Cardiac muscle cell (in vitro differentiated cells and primary cell): Measurements from ENCODE around the gene DAB1. TPM values are rescaled to one million over a fixed set of nuclear protein-coding genes. Genes with fewer than 3 reads are reported as not detected.

Experiments used
- DNase-seq, 2 donors: peaks; one replicate each; pipeline versions ENCODE4 v3.0.0 to v3.0.0-alpha.2; 2010 to 2017; ENCODE audit warnings: low read depth in 1 of 2, low spot score in 1 of 2
- H3K27ac ChIP-seq: fragments of 200-600 bp; sonication (generic); 2 replicates; pipeline ENCODE4 v1.5.1; 2016
- H3K27me3 ChIP-seq: fragments of 200-600 bp; sonication (generic); 2 replicates; pipeline ENCODE4 v1.6.0; 2016; ENCODE audit warnings: control low read depth
- H3K36me3 ChIP-seq: fragments of 200-600 bp; sonication (generic); 2 replicates; pipeline ENCODE4 v1.5.1; 2016; ENCODE audit warnings: control low read depth
- H3K4me1 ChIP-seq: fragments of 200-600 bp; sonication (generic); 2 replicates; pipeline ENCODE4 v1.8.1; 2017; ENCODE audit warnings: low read depth, mild to moderate bottlenecking, mixed run types
- H3K4me3 ChIP-seq: fragments of 200-600 bp; sonication (generic); 2 replicates; pipeline ENCODE4 v1.5.1; 2016; ENCODE audit warnings: mild to moderate bottlenecking
- H3K9me3 ChIP-seq: fragments of 200-600 bp; sonication (generic); 2 replicates; pipeline ENCODE4 v1.5.1; 2017; ENCODE audit warnings: low read depth, mild to moderate bottlenecking, control low read depth
- polyA plus RNA-seq: library from polyadenylated mRNA; unstranded; fragments of >200 nt; fragmentation: Nextera tagmentation; extraction: Ambion mirVana; gene quantifications from 2 replicates; pipeline ENCODE4 v1.2.1, GENCODE V29; 2016
- total RNA-seq: library from RNA; depleted of rRNA; stranded (reverse); fragments of >200 nt; gene quantifications from 2 replicates; pipeline ENCODE4 v1.2.3, GENCODE V29; 2016
- TF ChIP-seq, protein P1 (sequence below): IDR thresholded peaks from 2 replicates; pipeline ENCODE4 v1.5.1; 2012; ENCODE audit warnings: low read depth, mild to moderate bottlenecking, low read length

DAB1 gene
- total and polyA plus RNA-seq, 2 experiments from 2014 or later = 24.1 to 26.6 TPM

DNA sequence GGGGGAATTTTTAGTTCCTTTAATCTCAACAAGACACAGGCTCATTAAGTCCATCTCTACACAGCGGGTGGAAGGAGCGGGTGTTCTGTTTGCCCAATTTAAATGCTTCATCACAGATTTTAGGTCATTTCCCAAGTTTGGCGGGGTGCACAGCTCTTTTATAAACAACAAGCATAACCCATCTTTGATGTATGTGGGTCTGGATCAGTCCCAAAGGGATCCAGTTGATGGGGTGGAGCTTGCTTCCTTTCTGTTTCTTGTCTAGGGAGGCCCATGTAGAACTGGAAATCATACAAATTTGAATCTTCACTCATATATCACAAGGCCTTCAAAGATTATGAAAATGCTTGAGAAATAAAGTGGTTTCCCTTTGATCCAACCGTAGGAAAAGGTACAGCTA is 317.6 kb downstream of the DAB1 start:
- TF ChIP-seq, protein P1, sequence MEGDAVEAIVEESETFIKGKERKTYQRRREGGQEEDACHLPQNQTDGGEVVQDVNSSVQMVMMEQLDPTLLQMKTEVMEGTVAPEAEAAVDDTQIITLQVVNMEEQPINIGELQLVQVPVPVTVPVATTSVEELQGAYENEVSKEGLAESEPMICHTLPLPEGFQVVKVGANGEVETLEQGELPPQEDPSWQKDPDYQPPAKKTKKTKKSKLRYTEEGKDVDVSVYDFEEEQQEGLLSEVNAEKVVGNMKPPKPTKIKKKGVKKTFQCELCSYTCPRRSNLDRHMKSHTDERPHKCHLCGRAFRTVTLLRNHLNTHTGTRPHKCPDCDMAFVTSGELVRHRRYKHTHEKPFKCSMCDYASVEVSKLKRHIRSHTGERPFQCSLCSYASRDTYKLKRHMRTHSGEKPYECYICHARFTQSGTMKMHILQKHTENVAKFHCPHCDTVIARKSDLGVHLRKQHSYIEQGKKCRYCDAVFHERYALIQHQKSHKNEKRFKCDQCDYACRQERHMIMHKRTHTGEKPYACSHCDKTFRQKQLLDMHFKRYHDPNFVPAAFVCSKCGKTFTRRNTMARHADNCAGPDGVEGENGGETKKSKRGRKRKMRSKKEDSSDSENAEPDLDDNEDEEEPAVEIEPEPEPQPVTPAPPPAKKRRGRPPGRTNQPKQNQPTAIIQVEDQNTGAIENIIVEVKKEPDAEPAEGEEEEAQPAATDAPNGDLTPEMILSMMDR = no peak
- peaks cover 51% of the 10 kb centered on the region for H3K4me1 ChIP-seq
- no peaks in the 10 kb centered on the region for H3K36me3 ChIP-seq
- no peaks in the 10 kb centered on the region for H3K27me3 ChIP-seq
- H3K4me3 ChIP-seq = no peak overlapping the region
- no peak for DNase-seq
- H3K27ac ChIP-seq = peak overlapping the region; percentile 55
- H3K9me3 ChIP-seq = no peaks in the 10 kb centered on the region

DNA sequence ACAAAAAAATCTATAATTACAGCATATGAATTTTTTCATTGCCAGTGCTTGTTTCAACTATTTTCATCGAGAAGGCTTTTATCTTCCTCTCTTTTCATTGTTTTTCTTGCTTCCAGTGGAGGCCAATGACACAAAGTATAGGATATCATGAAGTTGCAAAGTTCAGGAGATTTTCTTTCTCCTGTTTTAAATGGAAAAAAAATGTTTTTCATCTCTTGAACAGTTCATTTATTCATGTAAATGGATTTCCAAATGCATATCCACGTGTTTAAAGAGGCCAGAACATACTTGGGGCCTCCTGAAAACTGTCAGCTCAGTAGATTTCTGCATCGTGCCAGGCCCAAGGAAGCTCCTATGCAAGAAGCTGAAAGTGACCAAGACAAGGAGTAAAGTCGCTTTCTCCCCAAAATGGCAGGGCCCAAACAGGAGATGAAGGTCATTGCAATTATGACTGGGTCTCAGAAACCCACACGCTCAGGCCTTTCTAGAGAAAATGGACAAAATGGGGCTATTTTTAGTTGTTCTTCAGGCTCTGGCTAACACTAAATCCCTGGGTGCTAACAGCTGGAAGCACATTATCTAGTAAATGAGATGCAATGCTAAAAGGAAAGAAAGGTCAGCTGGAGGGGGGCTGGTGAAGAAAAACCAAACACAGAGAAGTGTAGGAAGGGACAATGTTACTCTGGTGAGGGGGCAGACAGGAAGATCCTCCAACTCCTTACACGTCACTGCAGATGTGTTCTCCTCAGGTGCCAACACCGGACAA is 321.1 kb downstream of the DAB1 start:
- H3K27me3 ChIP-seq = no peaks in the 10 kb centered on the region
- peaks cover 40% of the 10 kb centered on the region for H3K4me1 ChIP-seq
- peak in 1 of 2 donors; percentile 55 for DNase-seq
- H3K36me3 ChIP-seq = no peaks in the 10 kb centered on the region
- no peaks in the 10 kb centered on the region for H3K9me3 ChIP-seq
- H3K27ac ChIP-seq = peak overlapping the region; percentile 91
- no peak overlapping the region for H3K4me3 ChIP-seq
- TF ChIP-seq, protein P1 = no peak

DNA sequence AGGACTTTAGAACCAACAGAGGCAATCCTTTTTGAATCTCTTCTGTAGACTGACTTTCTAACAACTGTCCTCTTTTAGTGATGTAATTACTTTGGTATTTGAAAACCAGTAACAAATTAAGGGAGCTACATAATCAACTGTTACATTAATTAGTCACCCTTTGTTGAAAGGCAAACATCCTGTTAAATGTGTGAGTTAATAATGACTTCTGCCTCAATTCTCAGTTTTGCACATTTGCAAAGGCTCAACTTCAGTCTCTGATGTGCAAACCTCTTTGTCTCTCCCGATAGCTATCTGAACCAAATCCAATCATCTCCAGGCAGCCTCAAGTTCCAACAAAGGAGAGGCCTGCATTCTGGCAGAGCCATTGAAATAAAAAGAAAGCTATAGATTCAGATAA is 322.7 kb downstream of the DAB1 start:
- Histone ChIP-seq H3K36me3 (no peaks in the 10 kb centered on the region), H3K27me3 (no peaks in the 10 kb centered on the region), H3K4me3 (no peak overlapping the region), H3K27ac (peak overlapping the region; percentile 91), H3K4me1 (peaks cover 40% of the 10 kb centered on the region), H3K9me3 (no peaks in the 10 kb centered on the region)
- DNase-seq = no peak
- TF ChIP-seq, protein P1 = no peak

DNA sequence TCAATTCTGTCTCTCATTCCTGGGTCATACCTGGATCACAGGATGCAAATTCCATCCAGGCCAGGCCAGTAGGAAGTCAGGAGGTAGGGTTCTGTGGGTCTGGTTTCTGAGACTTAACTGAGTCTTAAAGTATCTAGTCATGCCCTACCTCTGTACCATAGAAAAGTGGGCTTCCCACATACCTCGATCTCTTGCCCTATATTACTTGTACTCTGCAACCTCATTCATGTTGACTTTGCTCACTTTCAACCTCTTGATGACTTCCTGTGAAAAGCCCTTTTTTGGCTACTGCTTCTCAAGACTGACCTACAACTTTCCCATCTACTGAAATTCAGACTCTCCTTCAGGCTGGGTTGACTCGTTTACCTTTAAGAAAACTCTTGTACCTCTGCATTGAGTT is 329.1 kb downstream of the DAB1 start:
- no peaks in the 10 kb centered on the region for H3K36me3 ChIP-seq
- H3K27ac ChIP-seq = peak overlapping the region; percentile 93
- no peaks in the 10 kb centered on the region for H3K9me3 ChIP-seq
- DNase-seq = no peak
- H3K4me3 ChIP-seq = no peak overlapping the region
- peaks cover 40% of the 10 kb centered on the region for H3K4me1 ChIP-seq
- H3K27me3 ChIP-seq = no peaks in the 10 kb centered on the region
- TF ChIP-seq, protein P1 = no peak

DNA sequence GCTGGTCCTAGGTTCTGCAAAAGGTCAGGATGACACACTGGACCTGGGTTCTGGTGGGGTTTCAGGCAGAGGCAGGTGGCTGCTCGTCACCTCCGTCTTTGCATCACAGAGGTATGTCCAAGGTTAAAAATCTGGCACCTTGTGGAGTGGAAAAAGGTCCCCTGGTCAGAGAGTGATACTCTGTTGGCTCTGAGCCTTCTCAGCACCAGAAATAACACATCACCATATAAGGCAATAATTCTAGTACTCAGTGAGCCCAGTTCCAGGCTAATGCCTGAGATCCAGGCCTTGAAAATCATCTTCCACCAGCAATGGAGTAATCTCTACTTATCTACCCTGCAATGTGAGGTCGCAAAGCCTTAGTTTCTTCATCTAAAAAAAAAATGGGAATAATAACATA is 330.7 kb downstream of the DAB1 start:
- Histone ChIP-seq H3K27ac (peak overlapping the region; percentile 93), H3K9me3 (no peaks in the 10 kb centered on the region), H3K36me3 (no peaks in the 10 kb centered on the region), H3K4me3 (no peak overlapping the region), H3K4me1 (peaks cover 52% of the 10 kb centered on the region), H3K27me3 (no peaks in the 10 kb centered on the region)
- TF ChIP-seq, protein P1 = no peak
- DNase-seq = peak in 1 of 2 donors; percentile 58
